ENCODE results near the gene PLD5. TPM values are rescaled to one million over a fixed set of nuclear protein-coding genes. Genes with fewer than 3 reads are reported as not detected.

The PLD5 gene
- total RNA-seq, 4 donors from 2014 or later = 0.33 to 0.54 TPM; not detected in 2

GRCh38 chr1:242416657-242417056 lies 107.8 kb downstream of the PLD5 start:
- no peaks in the 10 kb centered on the region for H3K4me1 ChIP-seq
- WGBS, 2 donors = 72 to 75% methylated on average over 1 of the region's 1 CpG

GRCh38 chr1:242412921-242413320 lies 111.6 kb downstream of the PLD5 start:
- Histone ChIP-seq H3K27me3 (no peaks in the 10 kb centered on the region), H3K27ac (no peak overlapping the region), H3K9me3 (no peaks in the 10 kb centered on the region), H3K4me1 (no peaks in the 10 kb centered on the region), H3K36me3 (no peaks in the 10 kb centered on the region), H3K4me3 (replicated peaks in 1 of 3) (no peak overlapping the region)
- WGBS, 2 donors = 74 to 80% methylated on average over 6 of the region's 6 CpGs
- TF ChIP-seq CTCF (IDR thresholded peaks at IDR 0.05) (no peak), POLR2A (IDR thresholded peaks at IDR 0.05) (no peak)
- DNase-seq = no peak
- intact Hi-C loops (cut with DNase I) = no loop called here

More at GRCh38 chr1:242416657-242417056, 107.8 kb downstream of the PLD5 start:
- Histone ChIP-seq H3K4me3 (replicated peaks in 1 of 3) (no peak overlapping the region), H3K36me3 (no peaks in the 10 kb centered on the region), H3K27ac (no peak overlapping the region), H3K27me3 (no peaks in the 10 kb centered on the region), H3K9me3 (no peaks in the 10 kb centered on the region)
- no peak for TF ChIP-seq POLR2A (IDR thresholded peaks at IDR 0.05)
- intact Hi-C loops (cut with DNase I) = no loop called here
- DNase-seq = no peak

GRCh38 chr1:242411901-242412300 lies 112.6 kb downstream of the PLD5 start:
- no peak for DNase-seq
- TF ChIP-seq POLR2A (IDR thresholded peaks at IDR 0.05) = no peak
- no peak for TF ChIP-seq CTCF (IDR thresholded peaks at IDR 0.05)
- H3K4me3 ChIP-seq (replicated peaks in 1 of 3) = no peak overlapping the region
- H3K27me3 ChIP-seq = no peaks in the 10 kb centered on the region
- H3K36me3 ChIP-seq = no peaks in the 10 kb centered on the region
- no peaks in the 10 kb centered on the region for H3K9me3 ChIP-seq
- no peaks in the 10 kb centered on the region for H3K4me1 ChIP-seq
- no peak overlapping the region for H3K27ac ChIP-seq
- intact Hi-C loops (cut with DNase I) = no loop called here

- no peak for DNase-seq
- no peaks in the 10 kb centered on the region for H3K27me3 ChIP-seq
- 75 to 80% methylated on average over 2 of the region's 2 CpGs for WGBS, 2 donors
- H3K4me1 ChIP-seq = no peaks in the 10 kb centered on the region
- TF ChIP-seq POLR2A (IDR thresholded peaks at IDR 0.05) = no peak
- no peak for TF ChIP-seq CTCF (IDR thresholded peaks at IDR 0.05)
- H3K4me3 ChIP-seq (replicated peaks in 1 of 3) = no peak overlapping the region
- no peak overlapping the region for H3K27ac ChIP-seq
- no peaks in the 10 kb centered on the region for H3K36me3 ChIP-seq
- H3K9me3 ChIP-seq = no peaks in the 10 kb centered on the region
- intact Hi-C loops (cut with DNase I) = no loop called here
These were observed 118.5 kb downstream of the PLD5 start for GRCh38 chr1:242405947-242406346.

GRCh38 chr1:242404296-242404695 lies 120.2 kb downstream of the PLD5 start:
- Histone ChIP-seq H3K4me3 (replicated peaks in 1 of 3) (no peak overlapping the region), H3K27ac (no peak overlapping the region), H3K9me3 (no peaks in the 10 kb centered on the region), H3K27me3 (no peaks in the 10 kb centered on the region), H3K36me3 (no peaks in the 10 kb centered on the region), H3K4me1 (no peaks in the 10 kb centered on the region)
- DNase-seq = no peak
- TF ChIP-seq POLR2A (IDR thresholded peaks at IDR 0.05) = no peak
- no peak for TF ChIP-seq CTCF (IDR thresholded peaks at IDR 0.05)
- 85 to 89% methylated on average over 5 of the region's 5 CpGs for WGBS, 2 donors
- intact Hi-C loops (cut with DNase I) = no loop called here

- WGBS, 2 donors = 68 to 84% methylated on average over 5 of the region's 5 CpGs
- Histone ChIP-seq H3K4me1 (no peaks in the 10 kb centered on the region), H3K27me3 (no peaks in the 10 kb centered on the region), H3K27ac (no peak overlapping the region), H3K9me3 (no peaks in the 10 kb centered on the region), H3K36me3 (no peaks in the 10 kb centered on the region), H3K4me3 (replicated peaks in 1 of 3) (no peak overlapping the region)
- DNase-seq = no peak
- TF ChIP-seq POLR2A (IDR thresholded peaks at IDR 0.05) (no peak), CTCF (IDR thresholded peaks at IDR 0.05) (no peak)
- intact Hi-C loops (cut with DNase I) = no loop called here
These were observed 121.5 kb downstream of the PLD5 start for GRCh38 chr1:242402956-242403355.
